Endodermal cell (in vitro differentiated cells): ENCODE data around the gene PTPN1. TPM values are rescaled to one million over a fixed set of nuclear protein-coding genes. Genes with fewer than 3 reads are reported as not detected.

ENCODE experiments used
- DNase-seq: peaks from one replicate; pipeline ENCODE4 v3.0.0-alpha.2; 2017
- H3K27ac ChIP-seq: 2 replicates; pipeline ENCODE4 v1.5.1; 2013; ENCODE audit warnings: mild to moderate bottlenecking, low read depth, low read length, moderate library complexity
- H3K27me3 ChIP-seq: 2 replicates; pipeline ENCODE4 v1.6.1; 2013; ENCODE audit warnings: mild to moderate bottlenecking, low read length, moderate library complexity; ENCODE audit not compliant: insufficient read depth, control insufficient read depth, poor library complexity, severe bottlenecking
- H3K36me3 ChIP-seq: 2 replicates; pipeline ENCODE4 v1.7.0; 2013; ENCODE audit warnings: mild to moderate bottlenecking, low read length, moderate library complexity; ENCODE audit not compliant: control insufficient read depth, insufficient read depth
- H3K4me1 ChIP-seq: one replicate; pipeline ENCODE4 v1.7.0; 2013; ENCODE audit warnings: low read length; ENCODE audit not compliant: control insufficient read depth, insufficient read depth
- H3K4me3 ChIP-seq: 2 replicates; pipeline ENCODE4 v1.5.1; 2013; ENCODE audit warnings: mild to moderate bottlenecking, low read length, moderate library complexity
- H3K9ac ChIP-seq: 2 replicates; pipeline ENCODE4 v1.6.1; 2013; ENCODE audit warnings: mild to moderate bottlenecking, low read length, moderate library complexity; ENCODE audit not compliant: poor library complexity, severe bottlenecking; ENCODE audit errors: extremely low read depth
- H3K9me3 ChIP-seq: 2 replicates; pipeline ENCODE4 v1.6.1; 2013; ENCODE audit warnings: mild to moderate bottlenecking, low read length, moderate library complexity; ENCODE audit not compliant: control insufficient read depth
- H3K27ac Mint-ChIP-seq: 2 replicates; pipeline ENCODE4 v1.8.0; 2020; ENCODE audit warnings: mixed read lengths
- H3K27me3 Mint-ChIP-seq: 2 replicates; pipeline ENCODE4 v1.8.0; 2021; ENCODE audit warnings: mild to moderate bottlenecking, mixed read lengths; ENCODE audit not compliant: insufficient read depth
- H3K36me3 Mint-ChIP-seq: 2 replicates; pipeline ENCODE4 v1.8.0; 2020; ENCODE audit warnings: low read depth, mixed read lengths
- H3K4me1 Mint-ChIP-seq: 2 replicates; pipeline ENCODE4 v1.8.0; 2020; ENCODE audit warnings: mixed read lengths
- H3K4me3 Mint-ChIP-seq: 2 replicates; pipeline ENCODE4 v1.8.0; 2020; ENCODE audit warnings: mild to moderate bottlenecking, moderate library complexity, mixed read lengths
- H3K9me3 Mint-ChIP-seq: 2 replicates; pipeline ENCODE4 v1.8.0; 2020; ENCODE audit warnings: mild to moderate bottlenecking, mixed read lengths
- WGBS, 2 experiments: methylation state at CpG; one replicate each; pipeline versions ENCODE4 v1.1.5 to v1.1.7; 2013; ENCODE audit warnings: missing lambda C conversion rate in 2 of 2, mixed read lengths in 1 of 2; ENCODE audit not compliant: insufficient coverage in 1 of 2, insufficient read length in 1 of 2; 5-methylcytosine and 5-hydroxymethylcytosine counted together
- total RNA-seq, 2 donors: library from RNA; stranded (reverse); fragmentation: NEBNext Ultra II Directional in 1 of 2; extraction: Animal tissue kit (Norgen Biotek cat#: 25700) in 1 of 2; gene quantifications; 2 replicates in 1 of 2; 3 replicates in 1 of 2; pipeline ENCODE4 v1.2.1, GENCODE V29; 2021
- TF ChIP-seq, protein P1 (sequence below): fragments of 200-600 bp; sonication (generic); conservative IDR thresholded peaks from 2 replicates; pipeline ENCODE4 v1.5.0; 2021; ENCODE audit warnings: antibody characterized with exemption, mild to moderate bottlenecking

PTPN1 gene
- total RNA-seq, 2 donors from 2014 or later = 25.4 to 28.7 TPM

DNA sequence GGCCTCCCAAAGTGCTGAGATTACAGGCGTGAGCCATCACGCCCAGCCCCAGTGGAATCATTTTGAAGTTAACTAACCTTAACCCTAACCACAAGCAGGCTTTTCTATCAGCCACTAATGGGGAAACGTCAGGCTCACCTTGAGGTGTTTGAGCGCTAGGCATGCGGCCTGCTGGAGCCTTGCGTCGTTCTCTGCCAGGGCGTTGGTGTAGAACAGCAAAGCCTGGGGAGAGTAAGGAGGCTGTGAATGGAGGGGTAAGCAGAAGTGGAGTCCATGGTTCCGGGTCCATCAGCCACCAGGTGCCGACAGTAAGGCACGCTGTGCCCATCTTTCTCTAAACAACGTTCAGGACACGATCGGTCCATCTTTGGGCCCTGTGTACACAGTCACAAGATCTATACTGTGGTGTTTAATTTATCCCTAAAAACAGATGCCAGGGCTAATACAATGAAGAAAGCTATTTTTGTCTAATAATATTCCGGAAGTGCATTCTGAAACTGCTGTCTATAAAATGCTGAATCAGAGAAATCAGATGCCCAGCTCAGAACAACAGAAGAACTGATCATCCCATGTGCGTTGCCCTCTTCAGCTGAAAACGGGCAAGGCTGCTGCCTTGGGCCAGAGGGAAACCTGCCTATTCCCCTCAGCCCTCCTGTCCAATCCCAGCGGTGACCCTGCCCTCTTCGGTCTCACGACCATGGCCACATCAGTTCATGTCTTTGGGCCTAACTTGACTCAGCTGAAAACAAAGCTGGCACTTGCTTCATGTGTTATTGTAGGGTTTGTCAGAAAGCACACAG is 79.6 kb downstream of the PTPN1 start:
- no peaks in the 10 kb centered on the region for H3K4me1 ChIP-seq
- Mint-ChIP-seq H3K27me3 (no peaks in the 10 kb centered on the region), H3K27ac (no peak overlapping the region), H3K4me3 (no peak overlapping the region), H3K36me3 (peaks cover 28% of the 10 kb centered on the region), H3K4me1 (no peaks in the 10 kb centered on the region), H3K9me3 (no peaks in the 10 kb centered on the region)
- H3K9me3 ChIP-seq = no peaks in the 10 kb centered on the region
- H3K36me3 ChIP-seq = peaks cover 11% of the 10 kb centered on the region
- TF ChIP-seq, protein P1, sequence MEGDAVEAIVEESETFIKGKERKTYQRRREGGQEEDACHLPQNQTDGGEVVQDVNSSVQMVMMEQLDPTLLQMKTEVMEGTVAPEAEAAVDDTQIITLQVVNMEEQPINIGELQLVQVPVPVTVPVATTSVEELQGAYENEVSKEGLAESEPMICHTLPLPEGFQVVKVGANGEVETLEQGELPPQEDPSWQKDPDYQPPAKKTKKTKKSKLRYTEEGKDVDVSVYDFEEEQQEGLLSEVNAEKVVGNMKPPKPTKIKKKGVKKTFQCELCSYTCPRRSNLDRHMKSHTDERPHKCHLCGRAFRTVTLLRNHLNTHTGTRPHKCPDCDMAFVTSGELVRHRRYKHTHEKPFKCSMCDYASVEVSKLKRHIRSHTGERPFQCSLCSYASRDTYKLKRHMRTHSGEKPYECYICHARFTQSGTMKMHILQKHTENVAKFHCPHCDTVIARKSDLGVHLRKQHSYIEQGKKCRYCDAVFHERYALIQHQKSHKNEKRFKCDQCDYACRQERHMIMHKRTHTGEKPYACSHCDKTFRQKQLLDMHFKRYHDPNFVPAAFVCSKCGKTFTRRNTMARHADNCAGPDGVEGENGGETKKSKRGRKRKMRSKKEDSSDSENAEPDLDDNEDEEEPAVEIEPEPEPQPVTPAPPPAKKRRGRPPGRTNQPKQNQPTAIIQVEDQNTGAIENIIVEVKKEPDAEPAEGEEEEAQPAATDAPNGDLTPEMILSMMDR = no peak
- 96 to 100% methylated on average over 9 to 20 of the region's 20 CpGs for WGBS, 2 experiments
- no peaks in the 10 kb centered on the region for H3K27me3 ChIP-seq
- H3K4me3 ChIP-seq = no peak overlapping the region
- no peak for DNase-seq
- no peak overlapping the region for H3K9ac ChIP-seq
- H3K27ac ChIP-seq = no peak overlapping the region

DNA sequence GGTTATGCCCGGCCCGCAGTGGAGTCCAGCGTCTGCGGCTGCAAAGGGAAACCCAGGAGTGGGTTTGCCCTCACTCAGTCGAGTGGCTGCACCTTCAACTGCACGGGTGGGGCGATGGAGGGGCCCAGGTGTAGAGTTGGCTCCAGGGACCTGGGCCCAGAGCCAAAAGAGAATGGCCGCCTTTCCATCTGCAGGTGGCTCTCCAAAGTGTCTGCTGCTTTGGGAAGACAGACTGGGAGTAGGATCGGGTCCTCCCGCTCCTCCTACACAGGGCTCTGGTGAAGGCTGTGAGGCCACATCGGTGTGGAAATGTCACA is 80.1 kb downstream of the PTPN1 start:
- H3K36me3 Mint-ChIP-seq = peaks cover 23% of the 10 kb centered on the region
- Histone ChIP-seq H3K9me3 (no peaks in the 10 kb centered on the region), H3K36me3 (peaks cover 8% of the 10 kb centered on the region), H3K4me1 (no peaks in the 10 kb centered on the region), H3K4me3 (no peak overlapping the region), H3K27me3 (no peaks in the 10 kb centered on the region), H3K9ac (no peak overlapping the region), H3K27ac (no peak overlapping the region)
- H3K4me3 Mint-ChIP-seq = no peak overlapping the region
- no peaks in the 10 kb centered on the region for H3K9me3 Mint-ChIP-seq
- H3K4me1 Mint-ChIP-seq = no peaks in the 10 kb centered on the region
- 96 to 98% methylated on average over 10 to 11 of the region's 11 CpGs for WGBS, 2 experiments
- TF ChIP-seq, protein P1 = no peak
- no peak overlapping the region for H3K27ac Mint-ChIP-seq
- H3K27me3 Mint-ChIP-seq = no peaks in the 10 kb centered on the region
- no peak for DNase-seq

DNA sequence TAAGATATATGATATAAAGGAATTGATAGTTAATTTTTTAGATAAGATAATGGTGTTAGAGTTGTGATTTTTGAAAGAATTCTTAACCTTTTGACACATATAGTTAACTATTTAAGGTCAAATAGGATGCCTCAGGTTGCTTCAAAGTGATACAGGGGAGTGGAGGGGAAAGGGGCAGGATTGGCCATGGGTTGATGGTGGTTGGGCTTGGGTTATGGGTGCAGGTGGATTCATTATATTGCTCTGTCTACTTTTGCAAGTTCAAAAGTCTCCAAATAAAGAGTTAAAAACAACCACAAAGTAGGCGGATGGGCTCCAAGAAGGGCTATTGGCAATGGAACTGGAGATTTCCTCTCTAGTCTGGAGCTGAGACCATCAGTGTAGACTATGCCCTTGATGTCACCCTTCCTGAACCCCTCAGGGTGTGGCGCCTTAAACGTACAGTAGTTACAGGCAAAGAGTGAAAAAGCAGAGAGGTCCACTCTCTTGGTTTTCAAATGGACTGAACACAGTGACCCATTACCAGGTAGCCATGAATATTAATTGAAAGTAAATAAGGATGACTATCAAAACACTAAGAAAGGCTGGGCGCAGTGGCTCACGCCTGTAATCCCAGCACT is 81.2 kb downstream of the PTPN1 start:
- Histone ChIP-seq H3K27me3 (no peaks in the 10 kb centered on the region), H3K36me3 (peaks cover 4% of the 10 kb centered on the region), H3K4me3 (no peak overlapping the region), H3K9ac (no peak overlapping the region), H3K27ac (no peak overlapping the region), H3K9me3 (no peaks in the 10 kb centered on the region), H3K4me1 (no peaks in the 10 kb centered on the region)
- Mint-ChIP-seq H3K9me3 (no peaks in the 10 kb centered on the region), H3K27ac (no peak overlapping the region), H3K4me3 (no peak overlapping the region), H3K36me3 (peaks cover 13% of the 10 kb centered on the region), H3K4me1 (peaks cover 3% of the 10 kb centered on the region), H3K27me3 (peaks cover 3% of the 10 kb centered on the region)
- TF ChIP-seq, protein P1 = no peak
- WGBS, 2 experiments = 88 to 90% methylated on average over 5 of the region's 5 CpGs
- no peak for DNase-seq
